Activated CD8-positive, alpha-beta T cell treated with anti-CD3 and anti-CD28 coated beads for 36 hours (primary cell): ENCODE results near the gene GALNT9. TPM values are rescaled to one million over a fixed set of nuclear protein-coding genes. Genes with fewer than 3 reads are reported as not detected.
"Not testable (repeated sequence)": the region's sequence is repeated elsewhere in the genome, so short reads cannot be mapped to it uniquely, and the experiment has no call there.

Experiments used
- ATAC-seq: fragments of 200-7000 bp; cut with Tn5 transposase; one replicate; pipeline ENCODE4 v1.10.0; 2021; ENCODE audit warnings: mild to moderate bottlenecking, moderate library complexity
- CTCF ChIA-PET: fragments of 350-600 bp; sonication (Branson Sonifier 250); formaldehyde crosslinking; loops from one replicate; lab custom pipeline; 2021; ENCODE audit warnings: antibody characterized with exemption; lab: Charles Lee
- POLR2A ChIA-PET: fragments of 350-600 bp; sonication (Branson Sonifier 250); formaldehyde crosslinking; loops from one replicate; lab custom pipeline; 2021; ENCODE audit warnings: antibody characterized with exemption; lab: Charles Lee
- DNase-seq: peaks from one replicate; pipeline ENCODE4 v3.0.0-alpha.2; 2020
- H3K27ac Mint-ChIP-seq: one replicate; pipeline ENCODE4 v1.8.0; 2021; ENCODE audit warnings: mild to moderate bottlenecking, mixed read lengths
- H3K27me3 Mint-ChIP-seq: one replicate; pipeline ENCODE4 v1.8.0; 2021; ENCODE audit warnings: mixed read lengths
- H3K36me3 Mint-ChIP-seq: one replicate; pipeline ENCODE4 v1.8.0; 2021; ENCODE audit warnings: low read depth, mixed read lengths
- H3K4me1 Mint-ChIP-seq: one replicate; pipeline ENCODE4 v1.8.0; 2021; ENCODE audit warnings: low read depth, mixed read lengths
- H3K4me3 Mint-ChIP-seq: one replicate; pipeline ENCODE4 v1.8.0; 2021; ENCODE audit warnings: mild to moderate bottlenecking, moderate library complexity, mixed read lengths
- H3K9me3 Mint-ChIP-seq: one replicate; pipeline ENCODE4 v1.8.0; 2021; ENCODE audit warnings: mixed read lengths
- CTCF ChIP-seq: fragments of 200-600 bp; IDR thresholded peaks from one replicate; pipeline ENCODE4 v1.8.0; 2022; ENCODE audit warnings: antibody characterized with exemption, mild to moderate bottlenecking
- intact Hi-C: fragments of 100-400 bp; cut with micrococcal nuclease; formaldehyde crosslinking; loops from one replicate; pipeline ENCODE4 v1.10.0; 2022
- total RNA-seq, 2 experiments: library from RNA; stranded (reverse); gene quantifications; one replicate each; pipeline ENCODE4 v1.2.3, GENCODE V29; 2021

Gene GALNT9
- total RNA-seq, 2 experiments from 2014 or later: not detected

GRCh38 chr12:132269271-132269968 lies 60.0 kb downstream of the GALNT9 start:
- Mint-ChIP-seq H3K27me3 (no peaks in the 10 kb centered on the region), H3K4me1 (no peaks in the 10 kb centered on the region), H3K36me3 (no peaks in the 10 kb centered on the region), H3K4me3 (no peak overlapping the region), H3K27ac (no peak overlapping the region), H3K9me3 (no peaks in the 10 kb centered on the region)
- intact Hi-C loops: no loop called here
- CTCF ChIA-PET: no interaction called here
- DNase-seq (no peak), ATAC-seq (no peak)
- no peak for TF ChIP-seq CTCF
- POLR2A ChIA-PET: no interaction called here

- ChIA-PET POLR2A (no interaction called here), CTCF (no interaction called here)
- no peak for DNase-seq
- H3K27me3 Mint-ChIP-seq: no peaks in the 10 kb centered on the region
- no peaks in the 10 kb centered on the region for H3K36me3 Mint-ChIP-seq
- intact Hi-C loops: no loop called here
- H3K27ac Mint-ChIP-seq: no peak overlapping the region
- ATAC-seq: no peak
- TF ChIP-seq CTCF: no peak
- no peaks in the 10 kb centered on the region for H3K9me3 Mint-ChIP-seq
- H3K4me1 Mint-ChIP-seq: no peaks in the 10 kb centered on the region
- H3K4me3 Mint-ChIP-seq: no peak overlapping the region
Measured at GRCh38 chr12:132268674-132269073, 60.7 kb downstream of the GALNT9 start.

DNA sequence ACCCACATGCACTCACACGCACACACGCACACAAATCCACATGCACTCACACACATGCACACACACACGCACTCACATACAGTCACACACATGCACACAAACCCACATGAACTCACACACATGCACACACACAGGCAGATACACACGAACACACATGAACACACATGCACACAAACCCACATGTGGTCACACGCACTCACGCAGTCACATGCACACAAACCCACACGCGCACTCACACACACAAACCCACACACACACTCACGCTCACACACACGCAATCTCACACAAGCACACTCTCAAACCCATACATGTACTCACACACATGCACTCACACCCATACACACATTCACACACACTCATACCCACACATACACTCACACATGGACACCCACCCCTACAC lies 61.5 kb downstream of the GALNT9 start:
- H3K27me3 Mint-ChIP-seq: no peaks in the 10 kb centered on the region
- no peak overlapping the region for H3K27ac Mint-ChIP-seq
- ATAC-seq (no peak), DNase-seq (no peak)
- no peaks in the 10 kb centered on the region for H3K36me3 Mint-ChIP-seq
- no peak for TF ChIP-seq CTCF
- no peaks in the 10 kb centered on the region for H3K9me3 Mint-ChIP-seq
- intact Hi-C loops: no loop called here
- H3K4me3 Mint-ChIP-seq: no peak overlapping the region
- H3K4me1 Mint-ChIP-seq: no peaks in the 10 kb centered on the region
- ChIA-PET POLR2A (no interaction called here), CTCF (no interaction called here)

GRCh38 chr12:132266802-132267201 lies 62.6 kb downstream of the GALNT9 start:
- ATAC-seq (no peak), DNase-seq (no peak)
- no peaks in the 10 kb centered on the region for H3K36me3 Mint-ChIP-seq
- TF ChIP-seq CTCF: no peak
- H3K27ac Mint-ChIP-seq: no peak overlapping the region
- no peaks in the 10 kb centered on the region for H3K4me1 Mint-ChIP-seq
- ChIA-PET POLR2A (interaction anchor here (0.6 kb wide), 1 partner anchor 191 kb away, joined by 3 read pairs; no protein-coding TSS in a partner anchor), CTCF (no interaction called here)
- no peaks in the 10 kb centered on the region for H3K27me3 Mint-ChIP-seq
- H3K9me3 Mint-ChIP-seq: no peaks in the 10 kb centered on the region
- intact Hi-C loops: no loop called here
- H3K4me3 Mint-ChIP-seq: no peak overlapping the region

DNA sequence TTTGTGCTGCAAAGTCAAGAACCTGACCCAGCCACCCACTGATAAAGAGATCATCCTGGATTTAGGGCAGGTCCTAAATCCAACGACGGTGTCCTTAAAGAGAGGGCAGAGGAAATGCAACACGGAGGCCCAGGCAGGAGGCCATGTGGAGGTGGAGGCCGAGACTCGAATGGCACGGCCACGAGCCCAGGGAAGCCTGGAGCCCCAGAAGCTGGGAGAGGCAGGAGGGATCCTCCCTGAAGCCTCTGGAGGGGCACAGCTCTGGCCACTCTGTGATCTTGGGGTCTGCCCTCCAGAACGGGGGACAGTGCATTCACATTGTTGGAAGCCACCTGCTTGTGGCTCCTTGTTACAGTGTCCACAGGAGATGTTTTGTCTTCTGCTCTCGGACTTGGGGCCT lies 63.0 kb downstream of the GALNT9 start:
- no peaks in the 10 kb centered on the region for H3K27me3 Mint-ChIP-seq
- no peaks in the 10 kb centered on the region for H3K9me3 Mint-ChIP-seq
- no peak overlapping the region for H3K4me3 Mint-ChIP-seq
- H3K36me3 Mint-ChIP-seq: no peaks in the 10 kb centered on the region
- DNase-seq (no peak), ATAC-seq (no peak)
- ChIA-PET POLR2A (no interaction called here), CTCF (no interaction called here)
- H3K27ac Mint-ChIP-seq: no peak overlapping the region
- intact Hi-C loops: no loop called here
- no peaks in the 10 kb centered on the region for H3K4me1 Mint-ChIP-seq
- no peak for TF ChIP-seq CTCF

GRCh38 chr12:132265822-132266221 lies 63.6 kb downstream of the GALNT9 start:
- H3K27me3 Mint-ChIP-seq, H3K9me3 Mint-ChIP-seq, CTCF ChIA-PET, DNase-seq, ATAC-seq, POLR2A ChIA-PET, H3K4me3 Mint-ChIP-seq, intact Hi-C loops, H3K27ac Mint-ChIP-seq, H3K4me1 Mint-ChIP-seq, H3K36me3 Mint-ChIP-seq: not testable (repeated sequence)
